Hematopoietic multipotent progenitor cell treated with erythropoietin and hydrocortisone succinate and interleukin-3 and kit ligand, for 6 days (in vitro differentiated cells): ENCODE measurements around the gene ESRRB.

Experiments
- DNase-seq: peaks from one replicate; pipeline ENCODE4 v3.0.0-alpha.2; 2015

ESRRB gene

DNA sequence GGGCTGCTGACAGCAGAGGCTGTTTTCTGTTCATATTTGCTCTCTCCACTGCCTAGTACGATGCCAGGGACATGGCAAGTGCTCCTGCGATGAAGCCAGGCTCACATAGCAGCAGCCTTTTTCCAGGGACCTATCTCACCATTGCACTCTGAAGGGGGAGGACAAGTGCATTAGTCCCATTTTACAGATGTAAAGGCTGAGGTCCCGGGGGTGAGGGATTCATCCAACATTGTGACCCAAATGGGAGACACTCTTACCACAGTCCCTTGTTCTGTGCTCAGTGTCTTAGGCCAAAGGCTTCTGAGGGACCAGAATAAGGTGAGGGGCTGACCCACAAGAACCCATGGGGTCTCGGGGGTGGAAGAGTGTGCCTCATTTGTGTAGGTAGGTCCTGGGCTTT is 21.6 kb upstream of the ESRRB start:
- DNase-seq, result no peak

DNA sequence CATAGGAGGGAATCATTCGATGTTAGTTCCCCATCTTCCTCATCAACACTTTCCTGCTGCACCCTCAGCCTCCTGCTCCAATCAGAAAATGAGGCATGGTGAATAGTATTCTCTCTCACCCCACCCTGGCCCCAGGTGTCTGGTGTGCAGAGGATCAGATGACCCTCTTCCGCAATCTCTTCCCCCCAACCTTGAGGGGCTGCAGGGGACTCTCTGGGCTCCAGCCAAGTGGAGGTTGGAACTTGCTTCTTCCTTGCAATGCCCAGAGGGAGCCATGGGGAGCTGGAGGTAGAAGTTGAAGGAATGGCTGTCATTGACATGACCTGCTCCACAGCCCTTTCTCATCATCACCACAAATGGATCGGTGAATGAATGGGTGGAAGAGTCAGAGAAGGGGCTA is 20.2 kb upstream of the ESRRB start:
- DNase-seq, result no peak

DNA sequence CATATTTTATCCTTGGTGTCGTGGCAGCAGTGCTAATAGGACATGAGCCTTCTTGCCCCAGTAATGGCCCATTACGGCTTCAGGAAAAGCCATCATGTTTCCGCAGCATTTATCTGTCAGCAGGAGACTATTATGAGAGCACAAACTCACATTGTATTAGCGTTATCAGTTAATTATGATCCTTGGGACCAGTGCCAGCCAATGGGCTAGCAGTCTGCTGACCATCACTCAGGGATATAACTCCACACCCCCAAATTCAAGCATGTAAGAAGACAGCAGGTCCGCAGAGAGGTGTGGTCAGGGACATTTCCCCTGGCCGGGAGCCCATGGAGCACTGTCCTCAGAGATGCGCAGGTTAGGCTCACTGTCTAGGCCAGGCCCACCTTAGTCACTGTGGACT is 4.9 kb upstream of the ESRRB start:
- no peak for DNase-seq

DNA sequence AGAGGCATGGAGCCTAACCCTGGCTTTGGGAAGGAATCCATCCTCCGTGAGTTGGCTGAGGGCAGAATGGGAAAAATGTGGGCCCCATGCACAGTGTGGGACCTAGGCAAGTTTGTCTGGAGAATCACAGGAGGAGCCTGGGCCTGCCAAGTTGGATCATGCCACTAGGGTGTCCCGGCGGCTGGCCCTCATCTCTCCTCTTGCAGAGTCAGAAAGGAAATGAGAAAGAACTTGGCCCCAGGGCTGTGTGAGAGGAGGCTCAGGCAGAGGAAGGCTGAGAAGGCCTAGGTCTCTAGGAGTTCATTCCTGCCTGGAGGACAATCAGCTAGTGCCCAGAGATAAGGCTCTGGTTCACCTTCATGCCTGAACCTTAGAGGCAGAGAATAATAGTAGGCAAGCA is 2.5 kb upstream of the ESRRB start:
- DNase-seq, result no peak

DNA sequence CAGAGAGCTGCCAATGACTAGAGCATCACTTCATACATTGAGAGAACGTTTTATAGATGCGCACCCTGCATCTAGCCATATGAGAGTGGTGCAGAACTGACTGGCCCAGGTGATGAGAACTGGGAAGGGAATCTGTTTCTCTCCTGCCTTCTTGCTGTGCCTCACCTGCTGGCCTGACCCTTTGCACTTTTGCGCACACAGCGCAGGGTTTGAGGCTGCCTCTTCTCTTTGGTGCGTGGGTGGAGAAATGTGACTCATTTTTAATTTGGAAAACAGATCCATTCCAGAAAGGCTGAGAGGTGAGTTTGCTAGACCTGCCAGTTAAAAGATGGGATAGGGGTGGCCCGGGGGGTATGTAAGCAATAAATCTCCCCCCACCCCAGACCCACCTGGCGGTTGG is 453 bp upstream of the ESRRB start:
- DNase-seq, result no peak

DNA sequence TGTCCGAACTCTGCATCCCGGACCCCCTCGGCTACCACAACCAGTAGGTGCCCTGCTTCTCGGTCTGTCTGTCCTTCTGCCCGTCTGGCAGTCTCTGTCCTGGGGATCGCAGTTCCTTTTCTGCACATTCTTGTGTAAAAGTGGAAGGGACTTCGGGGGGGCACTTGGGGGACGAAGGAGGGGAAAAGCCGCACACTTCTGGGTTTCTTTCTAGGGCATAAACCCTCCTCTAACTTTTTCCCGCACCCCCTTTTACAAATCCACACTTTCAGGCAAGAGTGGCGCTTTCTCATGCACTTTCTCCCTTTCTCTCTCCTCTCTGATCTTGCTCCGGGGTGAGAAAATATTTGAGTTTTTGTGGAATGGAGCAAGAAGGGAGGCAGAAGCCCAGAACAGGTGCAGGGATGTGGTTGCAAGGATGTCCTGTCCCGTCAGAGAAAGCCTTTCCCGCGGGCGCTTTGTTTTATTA is 506 bp downstream of the ESRRB start:
- no peak for DNase-seq

DNA sequence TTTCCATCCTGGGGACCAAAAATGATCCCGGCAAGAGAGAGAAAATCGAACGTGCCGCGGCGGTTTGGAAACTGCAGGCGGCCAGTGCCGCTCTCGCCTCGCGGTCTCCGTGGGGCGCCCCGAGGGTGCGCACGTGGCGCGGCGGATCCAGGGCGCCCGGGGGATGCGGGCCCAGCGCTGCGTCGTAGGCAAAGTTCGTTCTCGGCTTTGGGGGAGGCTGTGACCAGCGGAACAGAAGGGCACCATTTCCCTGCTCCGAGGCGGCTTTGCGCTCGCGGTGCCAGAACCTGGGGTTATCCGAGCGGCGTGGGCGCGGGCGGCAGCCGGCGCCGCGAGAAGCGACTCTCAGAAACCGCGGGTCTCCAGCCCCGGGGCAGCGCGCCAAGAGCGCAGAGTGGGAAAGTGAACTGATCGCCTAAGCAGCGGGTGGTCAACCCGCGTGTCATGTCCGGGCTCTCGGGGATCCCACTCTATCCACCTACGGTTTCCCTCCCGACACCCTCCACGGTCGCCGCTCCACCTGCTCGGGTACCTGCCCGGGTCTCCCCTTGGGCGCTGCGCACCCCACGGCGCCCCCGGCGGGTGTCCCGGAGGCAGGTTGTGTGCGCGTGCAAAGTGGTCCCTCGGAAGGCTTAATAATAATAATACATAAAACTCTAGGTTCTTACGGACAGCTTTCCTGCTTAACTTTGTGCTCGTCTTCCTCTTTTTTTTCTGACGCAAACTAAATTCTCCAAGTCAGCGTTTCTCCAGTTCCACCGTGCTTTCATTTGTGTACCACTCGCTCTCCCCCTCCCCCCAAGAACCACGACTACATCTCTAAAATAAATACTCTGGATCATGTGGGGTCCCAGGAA is 1.2 kb downstream of the ESRRB start:
- peak; percentile 5 for DNase-seq

DNA sequence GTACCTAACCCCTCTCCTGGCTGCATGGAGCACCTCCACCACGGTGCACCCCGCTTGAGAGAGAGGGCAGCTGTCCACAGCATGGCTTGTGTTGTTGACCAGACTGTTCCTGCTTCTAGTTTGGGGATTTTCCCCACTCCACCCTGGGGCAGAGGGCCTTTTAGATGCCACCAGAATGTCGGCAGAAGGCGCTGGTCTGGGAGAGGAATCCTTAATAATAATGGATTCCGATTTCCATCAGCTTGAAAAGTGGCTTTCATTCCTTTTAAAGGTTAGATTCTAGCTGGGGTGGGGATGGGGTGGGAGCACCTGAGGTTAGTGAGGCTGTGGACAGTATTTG is 1.8 kb downstream of the ESRRB start:
- DNase-seq, result no peak

DNA sequence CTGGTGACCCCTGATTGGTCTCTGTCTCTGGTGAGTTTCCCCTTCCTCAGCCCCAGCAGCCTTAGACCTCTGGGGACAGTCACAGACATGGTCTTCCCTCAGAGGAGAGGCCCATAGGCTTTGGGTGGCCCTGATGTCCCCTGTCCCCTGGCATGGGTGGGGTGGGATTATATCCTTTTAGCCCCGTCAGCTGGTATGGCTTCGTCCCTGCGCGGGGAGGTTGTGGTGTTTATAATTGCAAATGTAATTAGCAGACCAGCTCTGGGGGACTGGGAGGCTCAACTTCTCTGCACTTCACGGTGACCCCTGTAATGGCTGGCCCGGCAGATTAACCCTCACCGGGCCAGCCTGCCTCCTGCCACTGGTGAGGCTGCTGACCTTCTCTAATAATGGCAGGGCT is 5.1 kb downstream of the ESRRB start:
- no peak for DNase-seq

DNA sequence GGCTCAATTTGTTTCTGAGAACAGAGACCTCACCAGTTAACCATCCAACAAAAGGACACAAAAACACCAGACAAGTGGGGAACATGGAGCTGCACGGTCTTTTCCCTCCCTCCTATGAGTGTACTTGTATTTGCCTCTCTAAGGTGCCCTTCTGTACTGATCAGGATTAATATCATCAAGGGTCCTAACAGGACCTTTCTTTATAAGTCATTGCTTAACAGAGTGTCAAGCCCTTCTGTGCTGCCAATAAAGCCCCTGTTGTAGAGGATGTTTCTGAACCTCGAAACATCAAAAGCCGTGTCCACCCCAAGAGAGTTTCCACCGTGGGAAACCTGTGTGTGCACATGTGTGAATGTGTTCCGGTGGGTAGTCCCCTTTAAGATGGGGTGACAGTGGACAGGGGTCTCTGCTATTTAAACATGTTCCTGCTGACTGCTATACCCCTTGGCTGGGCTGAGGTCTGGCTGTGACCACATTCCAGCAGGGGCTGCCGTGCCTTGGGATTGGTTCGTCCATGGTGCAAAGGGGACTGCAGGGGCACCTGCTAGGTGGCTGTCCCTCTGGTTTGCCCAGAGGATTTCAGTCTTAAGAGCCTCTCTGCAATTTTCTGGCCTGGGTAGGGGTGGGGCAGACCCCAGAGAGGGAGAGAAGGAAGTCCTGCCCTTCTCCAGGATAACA is 6.0 kb downstream of the ESRRB start:
- no peak for DNase-seq

DNA sequence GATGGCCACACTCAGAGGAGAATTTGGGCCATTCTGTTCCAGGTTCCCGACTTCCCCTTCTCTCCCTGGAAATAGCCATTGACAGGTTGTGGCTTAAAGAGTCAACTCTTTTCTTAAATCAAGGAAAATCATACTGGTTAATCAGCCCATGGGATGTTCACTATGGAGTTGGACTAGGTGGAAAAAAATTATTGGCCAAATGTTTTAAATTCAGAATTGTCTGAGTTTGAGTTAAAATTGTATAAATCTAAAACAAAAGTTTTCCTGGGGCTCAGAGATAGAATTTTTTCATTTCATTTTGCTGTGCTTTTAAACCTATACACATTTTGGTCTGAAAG is 6.5 kb downstream of the ESRRB start:
- no peak for DNase-seq

DNA sequence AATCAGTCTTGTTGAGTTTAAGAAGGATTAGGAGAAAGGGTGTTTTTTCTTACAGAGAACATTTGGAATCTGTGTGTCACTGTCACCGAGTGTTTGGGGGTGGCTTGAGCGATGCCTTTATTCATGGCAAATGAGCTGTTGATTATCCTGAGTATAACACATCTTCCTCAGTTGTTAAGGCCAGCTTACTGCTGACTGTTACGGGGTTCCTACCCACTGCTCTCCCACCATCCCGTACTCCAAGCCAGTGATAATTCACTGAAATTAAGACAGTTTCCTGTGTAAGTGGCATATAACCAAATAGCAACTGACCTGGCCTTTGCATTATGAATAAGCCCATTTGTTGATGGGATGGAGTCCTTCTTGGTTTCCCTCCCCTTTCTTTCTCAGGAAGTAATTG is 9.5 kb downstream of the ESRRB start:
- DNase-seq, result no peak

DNA sequence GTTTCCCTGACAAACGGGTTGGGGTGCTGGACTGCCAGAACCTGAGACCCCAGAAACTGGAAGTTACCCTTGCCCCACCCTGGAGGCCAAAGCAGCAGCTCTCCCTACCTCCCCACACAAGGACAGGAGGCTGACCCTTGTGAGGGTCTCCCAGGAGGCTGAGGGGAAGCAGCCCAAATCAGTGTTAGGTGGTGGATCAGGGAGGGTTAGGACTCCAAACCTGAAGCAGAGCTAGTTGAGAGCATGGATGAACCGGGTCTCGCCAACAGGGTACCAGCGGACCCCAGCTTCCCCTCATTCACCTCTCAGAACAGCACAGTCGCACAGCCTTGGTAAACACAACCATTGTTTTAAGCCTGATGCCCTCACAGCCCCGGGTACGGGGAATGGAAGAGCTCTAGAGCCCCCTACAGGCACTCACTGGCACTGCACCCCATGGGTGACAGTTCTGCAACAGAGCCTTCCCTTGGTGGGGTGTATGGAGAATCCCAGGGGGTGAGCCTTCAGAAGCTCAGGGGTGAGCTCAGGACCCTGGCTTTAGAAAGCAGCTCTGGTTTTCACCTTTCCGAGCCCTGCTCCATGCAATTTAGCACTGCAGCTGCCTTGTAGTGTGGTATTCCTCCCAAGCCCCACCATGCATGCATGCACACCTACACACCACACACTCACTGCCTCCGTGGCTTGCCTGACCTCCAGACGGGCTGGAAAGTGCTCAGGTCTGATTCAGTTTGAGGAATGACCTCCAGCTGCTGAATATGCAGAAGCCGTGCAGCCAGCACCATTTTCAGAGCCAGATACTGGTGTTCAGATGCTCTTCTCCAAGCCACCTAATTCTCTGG is 11.2 kb downstream of the ESRRB start:
- DNase-seq, result peak; percentile 78

DNA sequence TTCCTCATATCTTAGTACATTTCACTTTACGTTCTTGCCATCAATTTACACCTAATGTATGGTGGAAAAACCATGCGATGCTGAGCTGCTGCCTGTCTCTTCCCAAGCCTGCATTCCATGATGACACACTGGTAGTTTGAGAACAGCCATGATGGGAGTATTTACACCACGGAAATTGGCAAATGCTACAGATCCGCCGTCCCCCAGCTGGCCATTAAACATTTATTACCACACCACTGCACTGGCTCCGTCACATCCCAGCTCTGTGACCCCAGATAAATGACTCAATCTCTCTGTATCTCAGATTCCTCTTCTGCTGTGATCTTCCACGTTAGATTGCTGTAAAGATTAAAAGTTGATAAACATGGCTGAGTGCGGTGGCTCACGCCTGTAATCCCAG is 13.9 kb downstream of the ESRRB start:
- no peak for DNase-seq

DNA sequence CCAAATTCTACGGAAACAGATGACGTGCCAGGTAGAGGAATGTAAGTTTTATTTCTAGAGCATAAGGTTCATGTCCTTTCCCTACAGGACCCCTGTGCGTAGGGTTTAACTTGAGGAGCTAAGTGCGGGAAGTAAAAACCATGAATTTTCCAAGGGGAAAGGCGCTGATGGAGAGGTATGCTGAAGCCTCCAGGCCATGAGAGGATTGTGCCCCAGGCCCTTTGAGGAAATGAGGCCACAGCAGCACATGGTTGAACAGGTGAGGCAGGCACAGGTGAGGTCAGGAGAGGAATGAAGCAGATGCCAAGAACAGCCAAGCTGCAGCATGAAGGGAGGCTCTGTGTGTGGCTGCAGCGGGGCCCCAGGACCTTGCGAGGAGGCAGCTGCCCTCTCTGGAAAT is 14.7 kb downstream of the ESRRB start:
- no peak for DNase-seq

DNA sequence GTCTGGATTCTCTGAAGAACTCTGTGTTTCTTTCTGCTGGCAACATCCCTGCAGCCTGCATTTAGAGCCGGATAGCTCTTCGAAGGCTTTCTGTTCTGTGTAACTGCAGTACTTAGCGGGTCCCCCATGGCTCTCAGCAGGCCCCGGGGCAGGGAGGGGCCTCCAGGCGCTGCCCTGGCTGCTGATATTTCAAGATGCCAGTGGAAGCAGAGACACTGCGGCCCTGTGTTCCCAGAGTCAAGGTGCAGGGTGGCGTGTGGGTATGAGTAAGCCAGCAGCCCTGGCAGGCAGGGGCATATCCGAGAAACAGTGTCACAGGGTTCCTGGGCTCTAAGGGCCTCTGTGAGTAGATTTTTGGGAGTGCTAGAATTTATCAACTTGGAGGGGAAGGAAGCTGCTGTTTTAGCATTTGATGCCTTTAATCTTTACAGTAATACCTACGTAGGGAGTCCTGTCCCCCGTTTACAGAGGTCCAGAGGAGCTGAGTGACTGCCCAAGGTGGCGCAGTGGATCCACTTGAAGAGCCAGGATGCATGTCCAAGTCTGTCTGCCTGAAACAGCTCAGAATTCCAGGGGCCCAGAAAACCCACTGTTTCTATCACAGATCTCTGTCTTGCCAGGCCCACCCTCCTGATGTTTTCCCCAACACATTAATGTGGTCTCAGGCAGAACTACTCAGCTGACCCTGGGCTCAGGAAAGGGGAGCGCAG is 16.2 kb downstream of the ESRRB start:
- DNase-seq, result no peak

DNA sequence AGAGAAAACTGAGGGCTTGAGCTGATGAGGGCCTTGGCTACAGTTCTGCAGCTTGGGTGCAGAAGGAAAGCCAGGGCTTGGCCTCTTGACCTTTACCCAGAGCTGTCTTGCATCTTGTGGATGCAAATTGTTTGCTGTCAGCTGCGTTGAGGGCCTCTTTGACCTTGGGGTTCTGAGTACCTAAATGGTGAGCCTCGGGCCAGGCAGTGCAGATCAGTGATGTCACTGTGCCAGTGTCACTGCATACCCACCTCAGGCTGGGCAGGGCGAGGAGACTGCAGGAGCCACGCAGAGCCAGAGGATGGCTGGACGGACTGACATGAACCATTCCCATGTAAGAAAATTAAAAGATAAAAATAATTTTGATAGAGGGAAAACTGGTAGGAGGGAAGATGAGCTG is 18.6 kb downstream of the ESRRB start:
- DNase-seq, result no peak

DNA sequence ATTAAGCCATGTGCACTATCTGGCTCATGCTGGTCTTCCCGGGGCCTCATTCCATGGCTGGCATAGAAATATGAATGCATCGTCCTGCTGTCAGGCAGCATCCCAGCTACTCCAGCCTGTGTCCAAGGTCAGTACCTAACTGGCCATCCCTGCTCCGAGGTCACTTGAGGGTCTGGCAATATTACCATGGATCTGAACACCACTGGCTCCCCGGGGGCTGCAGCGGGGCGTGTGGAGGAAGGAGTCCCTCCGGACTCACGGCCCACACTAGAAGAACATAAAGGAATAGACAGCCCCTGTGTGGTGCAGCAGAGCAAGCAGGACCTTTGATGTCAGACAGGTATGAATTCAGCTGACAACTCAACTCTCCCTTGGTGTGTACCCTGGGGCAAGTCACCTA is 19.2 kb downstream of the ESRRB start:
- DNase-seq, result no peak

DNA sequence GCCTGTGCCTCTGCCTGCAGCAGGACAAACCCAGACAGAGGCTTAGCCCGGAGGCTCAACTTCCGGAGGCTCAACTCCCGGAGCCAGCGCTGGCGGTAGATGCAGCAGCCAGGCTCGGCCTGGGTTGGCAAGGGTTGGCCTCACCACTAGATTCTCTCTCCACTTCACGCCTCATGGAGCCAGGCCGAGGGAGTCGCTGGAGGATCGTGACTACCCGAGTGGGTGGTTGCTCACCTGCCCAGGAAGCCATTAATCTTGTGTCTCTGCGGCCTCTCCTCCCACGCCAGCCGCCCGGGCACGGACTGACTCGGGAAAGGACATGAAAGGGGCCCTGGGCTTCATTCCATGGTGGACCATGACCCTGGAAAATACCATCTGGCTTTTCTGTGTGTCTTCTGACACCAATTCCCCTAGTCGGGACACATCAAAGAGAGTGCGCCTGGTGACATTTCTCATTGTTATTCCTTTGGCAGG is 20.8 kb downstream of the ESRRB start:
- DNase-seq, result no peak

DNA sequence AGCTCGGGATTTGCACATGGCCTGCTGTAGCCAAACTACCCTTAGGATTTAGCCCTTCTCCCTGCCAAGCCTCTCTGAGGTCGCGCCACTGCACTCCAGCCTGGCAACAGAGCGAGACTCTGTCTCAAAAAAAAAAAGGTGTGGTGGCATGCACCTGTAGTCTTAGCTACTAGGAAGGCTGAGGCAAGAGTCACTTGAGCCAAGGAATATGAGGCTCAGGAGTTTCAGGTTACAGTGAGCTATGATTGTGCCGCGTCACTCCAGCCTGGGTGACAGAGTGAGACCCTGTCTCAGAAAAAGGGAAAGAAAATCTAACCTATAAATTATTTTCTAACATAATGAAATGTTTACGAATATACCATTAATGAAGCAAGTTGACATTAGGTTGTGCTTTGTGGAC is 29.7 kb downstream of the ESRRB start:
- DNase-seq, result no peak

DNA sequence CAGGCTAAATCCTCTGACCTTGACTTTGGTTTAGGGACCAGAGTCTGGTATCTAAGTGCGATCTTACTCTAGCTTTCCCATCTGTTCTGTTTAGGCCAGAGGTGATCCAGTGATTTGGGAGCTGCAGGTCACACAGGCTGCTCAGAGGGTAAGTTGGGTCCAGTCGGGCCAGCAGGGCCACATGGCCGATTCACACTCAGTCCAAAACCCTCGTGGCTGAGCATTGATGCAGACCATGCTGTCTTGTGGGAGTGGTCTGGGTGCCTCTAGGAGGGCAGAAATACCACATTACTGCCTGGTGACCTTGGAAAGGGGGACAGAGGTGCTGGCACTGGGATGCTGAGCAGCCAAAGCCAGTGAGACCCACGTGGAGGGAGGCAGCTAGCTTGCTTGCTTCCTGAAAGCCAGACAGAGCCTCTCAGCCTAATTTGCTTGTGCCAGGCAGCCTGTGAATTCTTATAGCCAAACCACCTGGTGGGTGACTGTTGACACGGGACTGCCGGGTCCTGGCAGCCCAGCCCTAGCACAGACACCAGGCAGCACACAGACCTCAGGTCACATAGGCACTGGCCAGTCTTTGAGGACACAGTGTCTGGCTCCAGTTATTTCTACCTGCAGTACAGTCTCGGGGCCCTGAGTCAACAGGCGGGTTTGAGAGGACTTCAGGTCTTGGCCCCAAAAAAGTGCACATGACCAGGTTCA is 31.7 kb downstream of the ESRRB start:
- DNase-seq, result no peak

DNA sequence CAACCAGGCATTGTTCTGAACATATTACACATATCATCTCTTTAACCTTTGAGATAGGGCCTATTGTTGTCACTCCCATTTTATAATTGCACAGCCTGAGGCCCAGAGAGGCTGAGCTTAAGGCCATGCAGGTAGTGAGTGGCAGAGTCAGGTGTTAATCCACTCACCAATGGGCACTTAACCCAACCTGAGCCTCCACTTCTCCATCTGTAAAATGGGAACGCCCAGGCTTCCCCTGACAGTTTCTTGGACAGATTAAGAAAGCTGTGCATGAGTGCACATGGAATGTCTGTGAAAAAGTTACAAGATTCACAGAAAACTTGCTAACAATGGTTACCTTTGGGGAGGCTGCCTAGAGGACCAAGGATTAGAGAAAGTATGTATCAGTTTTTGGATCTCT is 32.9 kb downstream of the ESRRB start:
- DNase-seq, result no peak

DNA sequence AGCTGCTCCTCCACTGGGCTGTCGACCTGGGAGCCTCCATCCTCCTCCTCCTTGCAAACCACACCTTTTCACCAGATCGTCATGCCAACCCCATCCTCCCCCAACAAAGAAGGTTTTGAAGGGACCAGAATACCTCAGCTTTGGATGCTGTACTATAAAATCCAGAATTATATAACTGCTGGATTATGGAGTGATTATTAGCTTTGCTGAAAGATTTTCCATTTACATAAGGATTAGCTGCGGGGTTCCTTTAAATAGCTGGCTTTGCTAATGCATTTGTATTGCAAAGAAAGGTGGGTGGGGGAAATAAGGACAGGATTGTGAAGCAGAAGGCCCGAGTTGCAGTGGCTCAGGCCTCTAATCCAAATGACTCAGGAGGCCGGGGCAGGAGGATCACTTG is 36.6 kb downstream of the ESRRB start:
- DNase-seq, result no peak
